ENCODE measurements around the gene PRKAA1.
"Not testable (repeated sequence)": the region's sequence is repeated elsewhere in the genome, so short reads cannot be mapped to it uniquely, and the experiment has no call there.

The PRKAA1 gene

DNA sequence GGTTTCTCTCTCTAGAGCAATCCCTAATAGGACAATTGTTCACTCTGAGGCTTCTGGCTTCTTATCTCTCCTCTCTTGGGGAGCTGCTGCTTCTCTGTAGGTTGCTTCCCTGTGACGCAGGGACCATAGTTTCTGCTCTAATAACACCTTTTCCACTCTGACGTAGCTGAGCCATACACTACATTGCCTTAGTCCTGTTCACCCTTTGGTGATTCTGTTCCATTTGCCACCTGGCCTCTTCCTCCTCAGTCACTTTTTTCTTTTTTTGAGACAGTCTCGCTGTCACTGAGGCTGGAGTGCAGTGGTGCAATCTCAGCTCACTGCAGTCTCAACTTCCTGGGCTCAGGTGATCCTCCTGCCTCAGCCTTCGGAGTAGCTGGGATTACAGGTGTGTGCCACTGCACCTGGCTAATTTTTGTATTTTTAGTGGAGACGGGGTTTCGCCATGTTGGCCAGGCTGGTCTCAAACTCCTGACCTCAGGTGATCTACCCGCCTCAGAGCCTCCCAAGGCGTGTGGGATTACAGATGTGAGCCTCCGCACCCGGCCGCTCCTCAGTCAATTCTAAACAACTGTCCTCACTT is 27.4 kb upstream of the PRKAA1 start:
- not testable (repeated sequence) for DNase-seq

- no peak for DNase-seq
Observed at GRCh38 chr5:40823459-40823858, 25.3 kb upstream of the PRKAA1 start.

DNA sequence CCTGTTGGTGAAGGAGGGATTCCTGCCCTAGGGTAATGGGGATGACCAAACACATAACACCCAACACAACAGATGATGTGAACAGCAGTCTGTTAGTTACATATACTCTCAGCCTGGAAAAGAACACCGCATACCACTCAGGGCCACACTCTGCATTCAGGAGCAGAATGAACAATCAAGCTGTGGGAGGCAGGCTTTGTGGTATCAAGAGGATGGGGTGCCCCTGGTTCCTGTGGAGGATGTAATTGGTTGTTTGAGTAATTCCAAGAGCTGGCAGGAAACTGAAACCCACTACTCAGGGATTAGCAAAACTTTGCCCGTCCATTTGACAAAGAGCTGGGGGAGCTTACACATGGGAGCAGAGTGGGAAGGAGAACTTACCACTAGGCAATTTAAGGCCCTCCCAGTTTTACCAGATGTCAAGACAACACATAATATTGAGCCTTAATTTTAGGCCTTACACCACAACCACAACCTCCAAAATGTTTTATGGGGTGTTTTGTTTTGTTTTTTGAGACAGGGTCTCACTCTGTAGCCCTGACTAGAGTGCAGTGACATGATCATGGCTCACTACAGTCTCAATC is 15.6 kb upstream of the PRKAA1 start:
- peak in 1 of 5 experiments; percentile 78 for DNase-seq

DNA sequence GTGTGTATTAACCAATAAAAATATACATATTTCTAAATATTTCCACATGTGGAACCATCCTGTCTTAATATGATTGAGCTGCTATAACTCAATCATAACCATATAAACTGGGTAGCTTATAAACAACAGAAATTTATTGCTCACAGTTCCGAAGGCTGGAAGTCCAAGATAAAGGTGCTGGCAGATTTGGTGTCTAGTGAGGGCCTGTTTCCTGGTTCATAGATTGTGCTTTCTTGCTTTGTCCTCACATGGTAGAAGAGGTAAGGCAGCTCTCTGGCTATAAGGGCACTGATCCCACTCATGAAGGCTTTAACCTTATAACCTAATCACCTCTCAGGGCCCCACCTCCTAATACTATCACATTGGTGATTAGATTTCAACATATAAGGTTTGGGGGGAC is 14.0 kb upstream of the PRKAA1 start:
- DNase-seq = no peak

GRCh38 chr5:40801771-40802562 is 3.8 kb upstream of the PRKAA1 start:
- no peak for DNase-seq

DNA sequence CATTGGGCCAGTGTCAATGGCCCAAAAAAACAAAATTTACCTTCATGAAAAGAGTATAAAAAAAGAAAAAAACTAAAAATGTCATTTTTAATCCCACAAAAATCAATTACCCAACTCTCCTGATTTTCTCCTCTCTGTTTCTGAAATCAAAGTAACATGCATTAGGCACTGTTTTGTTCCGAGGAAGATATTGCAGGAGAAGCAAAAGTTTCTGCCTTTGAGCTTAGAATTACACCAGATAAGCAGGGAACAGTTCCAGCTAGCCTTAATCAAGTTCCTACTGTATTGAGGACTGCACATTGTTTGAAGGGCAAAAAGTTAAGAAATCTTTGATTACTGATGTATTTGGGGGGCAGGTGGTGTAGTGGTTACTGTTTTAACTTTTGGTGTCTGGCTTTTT is 1.1 kb upstream of the PRKAA1 start:
- no peak for DNase-seq

DNA sequence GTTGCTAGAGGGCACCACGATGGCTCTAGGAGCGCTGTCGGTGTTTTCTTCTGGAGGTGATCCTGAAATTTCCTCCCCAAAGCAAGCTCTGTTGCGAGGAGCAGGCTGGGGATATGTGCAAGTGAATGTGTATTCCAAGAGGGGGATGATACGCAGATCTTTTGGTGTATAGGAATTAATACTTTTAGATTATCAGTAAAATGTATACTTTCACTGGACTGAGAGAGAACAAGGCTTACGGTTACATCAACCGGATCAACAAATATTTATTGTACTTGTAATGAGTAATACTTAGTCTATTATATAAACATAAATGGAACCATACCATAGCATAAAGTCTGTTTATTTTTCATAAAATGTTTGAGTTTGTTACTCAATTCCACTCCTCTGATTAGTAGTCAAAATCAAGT is 632 bp upstream of the PRKAA1 start:
- no peak for DNase-seq

DNA sequence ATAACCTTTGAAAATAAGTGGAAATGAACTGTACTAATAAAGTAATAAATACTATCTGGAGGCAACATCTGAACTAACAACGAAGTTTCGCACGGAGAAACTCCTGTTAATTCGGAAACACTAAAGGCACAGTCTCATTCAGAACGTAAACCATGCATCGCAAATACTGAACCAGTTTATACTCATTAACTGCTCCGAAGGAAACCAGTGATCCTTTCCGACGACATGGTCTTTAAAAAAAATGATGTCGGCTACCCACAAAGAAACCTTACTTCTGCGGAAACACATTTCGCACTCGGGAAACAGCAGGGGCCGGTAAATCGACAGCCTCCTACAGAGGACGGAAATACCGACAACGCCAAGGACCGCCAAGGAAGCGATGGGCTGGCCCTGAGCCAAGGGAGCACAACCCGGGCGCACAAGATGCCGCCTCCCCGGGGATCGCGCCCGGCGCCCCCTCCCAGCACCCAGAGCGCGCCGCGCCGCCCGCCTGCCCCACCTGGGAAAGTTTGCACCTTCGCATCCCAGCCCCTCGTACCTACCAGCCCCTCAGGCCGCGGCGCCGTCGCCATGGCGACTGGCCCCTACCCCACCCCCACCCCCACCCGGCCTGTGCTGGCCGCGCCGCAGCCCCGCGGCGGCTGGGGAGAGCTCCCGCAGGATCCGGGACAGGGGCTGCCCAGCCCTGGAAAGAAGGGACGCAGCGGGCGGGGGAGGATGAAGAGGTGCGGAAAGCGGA is 732 bp downstream of the PRKAA1 start:
- peak; percentile 52 to 88 (median 71) for DNase-seq

DNA sequence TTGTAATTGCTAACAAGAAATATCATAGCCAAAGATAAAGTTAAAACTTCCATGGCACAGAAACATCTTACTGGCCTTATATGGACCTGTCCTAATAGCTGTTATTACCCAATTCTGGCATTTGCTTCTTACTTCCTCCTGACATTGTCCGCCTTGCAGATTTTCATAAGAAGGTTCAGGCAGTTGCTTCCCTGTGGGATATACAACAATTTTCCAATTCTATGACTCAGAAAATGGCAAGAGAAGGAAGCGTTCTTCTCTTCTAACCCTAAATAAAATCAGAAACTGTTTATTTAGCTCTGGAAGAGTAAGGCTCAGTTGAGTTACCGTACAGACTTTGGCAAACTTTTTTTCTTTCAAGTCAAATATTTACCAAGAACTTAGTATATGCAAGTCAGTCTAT is 1.7 kb downstream of the PRKAA1 start:
- DNase-seq = no peak

- DNase-seq = not testable (repeated sequence)
Observed at GRCh38 chr5:40794877-40795276, 3.3 kb downstream of the PRKAA1 start.

GRCh38 chr5:40794340-40794739 is 3.8 kb downstream of the PRKAA1 start:
- DNase-seq = not testable (repeated sequence)

DNA sequence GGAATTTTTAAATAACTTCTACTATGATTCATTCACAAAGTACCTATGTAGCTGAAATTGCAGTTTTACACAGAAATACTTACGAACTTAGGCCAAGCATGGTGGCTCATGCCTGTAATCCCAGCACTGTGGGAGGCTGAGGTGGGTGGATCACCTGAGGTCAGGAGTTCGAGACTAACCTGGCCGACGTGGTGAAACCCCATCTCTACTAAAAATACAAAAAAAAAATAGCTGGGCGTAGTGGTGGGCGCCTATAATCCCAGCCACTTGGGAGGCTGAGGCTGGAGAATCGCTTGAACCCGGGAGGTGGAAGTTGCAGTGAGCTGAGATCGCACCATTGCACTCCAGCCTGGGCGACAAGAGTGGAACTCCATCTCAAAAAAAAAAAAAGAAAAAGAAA is 5.5 kb downstream of the PRKAA1 start:
- not testable (repeated sequence) for DNase-seq

- no peak for DNase-seq
Observed at GRCh38 chr5:40791715-40792139, 6.4 kb downstream of the PRKAA1 start.

DNA sequence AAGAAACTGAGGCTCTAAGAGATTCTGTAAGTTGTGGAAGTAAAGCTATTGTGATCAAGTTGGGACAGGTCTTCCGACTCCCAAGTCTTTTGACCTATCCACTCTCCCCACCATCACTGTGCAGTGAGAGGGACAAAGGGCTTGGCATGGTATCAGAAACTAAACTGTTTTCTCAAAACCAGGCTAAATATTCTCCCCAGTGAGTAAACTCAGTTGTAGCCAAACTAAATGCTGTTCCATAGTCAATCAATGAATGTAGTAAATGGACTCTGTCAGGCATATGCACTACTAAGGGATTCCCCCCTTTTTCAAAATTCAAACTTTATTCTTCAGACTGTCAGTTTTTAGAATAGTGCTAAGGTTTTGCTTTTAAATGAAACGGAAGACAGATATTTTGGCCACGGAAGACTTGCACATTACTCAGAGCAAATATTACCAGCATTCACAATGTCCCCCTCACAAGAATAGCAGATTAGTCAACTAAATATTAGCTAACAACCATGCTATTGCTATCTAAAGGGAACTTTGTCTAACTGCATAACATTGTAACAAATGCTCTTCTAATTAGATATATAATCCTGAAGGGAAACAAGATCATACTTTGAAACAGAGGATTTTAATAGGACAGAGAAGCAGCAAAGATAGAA is 7.1 kb downstream of the PRKAA1 start:
- no peak for DNase-seq

GRCh38 chr5:40788941-40789340 is 9.2 kb downstream of the PRKAA1 start:
- not testable (repeated sequence) for DNase-seq

DNA sequence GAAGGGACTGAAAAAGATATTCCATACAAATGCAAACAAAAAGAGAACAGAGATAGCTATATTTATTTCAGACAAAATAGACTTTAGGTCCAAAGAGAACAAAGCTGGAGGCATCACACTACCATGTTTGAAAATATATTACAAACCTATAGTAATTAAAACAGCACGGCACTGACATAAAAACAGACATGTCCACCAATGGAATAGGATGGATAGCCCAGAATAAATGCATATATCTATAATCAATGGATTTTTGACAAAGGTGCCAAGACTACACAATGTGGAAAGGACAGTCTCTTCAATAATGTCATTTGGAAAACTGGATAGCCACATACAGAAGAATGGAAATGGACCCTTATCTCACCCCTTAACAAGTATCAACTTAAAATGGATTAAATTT is 10.2 kb downstream of the PRKAA1 start:
- DNase-seq = no peak

DNA sequence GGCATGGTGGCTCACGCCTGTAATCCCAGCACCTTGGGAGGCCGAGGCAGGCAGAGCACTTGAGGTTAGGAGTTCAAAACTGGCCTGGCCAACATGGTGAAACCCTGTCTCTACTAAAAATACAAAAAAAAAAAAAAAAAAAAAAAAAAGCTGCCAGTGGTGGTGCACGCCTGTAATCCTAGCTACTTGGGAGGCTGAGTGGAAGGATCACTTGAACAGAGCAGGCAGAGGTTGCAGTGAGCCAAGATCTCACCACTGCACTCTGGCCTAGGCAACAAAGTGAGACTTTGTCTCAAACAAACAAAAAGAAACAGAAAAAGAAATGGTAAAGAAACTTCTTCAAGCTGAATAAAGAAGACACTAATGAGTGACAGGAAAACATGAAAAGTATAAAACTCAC is 11.5 kb downstream of the PRKAA1 start:
- not testable (repeated sequence) for DNase-seq

GRCh38 chr5:40784916-40785315 is 13.3 kb downstream of the PRKAA1 start:
- DNase-seq = no peak

DNA sequence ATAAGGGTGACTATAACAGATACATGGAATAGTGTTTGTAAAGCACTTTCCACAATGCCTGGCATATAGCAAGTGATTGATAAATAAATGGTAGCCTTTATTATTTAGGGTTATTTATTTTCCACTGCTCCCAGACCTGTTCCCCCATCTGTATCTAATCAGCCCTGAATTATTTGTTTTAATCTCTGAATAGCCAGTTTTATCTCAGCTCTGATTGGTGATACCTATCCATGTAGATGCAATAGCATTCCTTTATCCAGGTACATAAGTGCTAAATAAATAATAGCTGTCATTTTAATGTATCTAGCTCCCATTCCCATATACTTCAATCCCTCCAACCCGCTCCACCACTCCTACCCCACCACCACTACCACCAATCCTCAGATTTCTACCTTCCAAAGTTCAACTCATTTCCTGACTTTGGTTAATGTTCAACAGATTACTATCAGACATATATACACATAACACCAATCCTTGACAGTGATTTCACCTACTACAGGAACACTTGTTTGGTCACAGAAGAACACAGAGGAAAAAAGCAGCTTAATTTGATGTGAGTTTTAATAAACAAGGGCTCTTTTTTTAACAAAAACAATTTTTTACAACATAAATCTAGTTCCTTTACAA is 14.0 kb downstream of the PRKAA1 start:
- peak in 1 of 5 experiments; percentile 12 for DNase-seq

GRCh38 chr5:40781843-40782409 is 16.2 kb downstream of the PRKAA1 start:
- DNase-seq = no peak

GRCh38 chr5:40780858-40781257 is 17.3 kb downstream of the PRKAA1 start:
- no peak for DNase-seq

GRCh38 chr5:40780199-40780598 is 18.0 kb downstream of the PRKAA1 start:
- no peak for DNase-seq
